GM23248 (cell line): ENCODE measurements around the gene FRY. TPM values are rescaled to one million over a fixed set of nuclear protein-coding genes. Genes with fewer than 3 reads are reported as not detected.
A peak's percentile ranks its signal among the peaks of the same experiment; 100 is the strongest.

Experiments used
- DNase-seq: peaks from one replicate; pipeline ENCODE4 v3.0.0-alpha.2; 2015
- H2AFZ ChIP-seq: fragments of 200-600 bp; sonication (generic); 2 replicates; pipeline ENCODE4 v1.6.1; 2016; ENCODE audit warnings: antibody characterized with exemption
- H3F3A ChIP-seq: fragments of 200-600 bp; sonication (generic); 2 replicates; pipeline ENCODE4 v1.6.1; 2016; ENCODE audit warnings: mild to moderate bottlenecking, antibody characterized with exemption, mixed run types; ENCODE audit not compliant: insufficient read depth
- H3K27ac ChIP-seq: fragments of 200-600 bp; sonication (generic); 2 replicates; pipeline ENCODE4 v1.5.1; 2016; ENCODE audit warnings: mild to moderate bottlenecking
- H3K27me3 ChIP-seq: fragments of 200-600 bp; sonication (generic); replicated peaks from 2 replicates; pipeline ENCODE4 v1.6.1; 2016; ENCODE audit warnings: mild to moderate bottlenecking; ENCODE audit not compliant: insufficient read depth
- H3K36me3 ChIP-seq: fragments of 200-600 bp; sonication (generic); 2 replicates; pipeline ENCODE4 v1.6.1; 2016; ENCODE audit warnings: low read depth, mild to moderate bottlenecking
- H3K4me1 ChIP-seq: fragments of 200-600 bp; sonication (generic); 2 replicates; pipeline ENCODE4 v1.6.1; 2016; ENCODE audit warnings: mild to moderate bottlenecking; ENCODE audit not compliant: insufficient read depth
- H3K4me2 ChIP-seq: fragments of 200-600 bp; sonication (generic); one replicate; pipeline ENCODE4 v1.6.1; 2016; ENCODE audit warnings: mild to moderate bottlenecking; ENCODE audit not compliant: unreplicated experiment
- H3K4me3 ChIP-seq: fragments of 200-600 bp; sonication (generic); 2 replicates; pipeline ENCODE4 v1.5.1; 2016; ENCODE audit warnings: mild to moderate bottlenecking
- H3K79me2 ChIP-seq: fragments of 200-600 bp; sonication (generic); 2 replicates; pipeline ENCODE4 v1.6.1; 2016; ENCODE audit warnings: mild to moderate bottlenecking; ENCODE audit not compliant: insufficient read depth
- H3K9ac ChIP-seq: fragments of 200-600 bp; sonication (generic); 2 replicates; pipeline ENCODE4 v1.6.1; 2016; ENCODE audit warnings: mild to moderate bottlenecking
- H3K9me2 ChIP-seq: fragments of 200-600 bp; sonication (generic); 2 replicates; pipeline ENCODE4 v1.6.1; 2016; ENCODE audit warnings: mixed run types, mild to moderate bottlenecking, moderate library complexity; ENCODE audit not compliant: insufficient read depth
- H3K9me3 ChIP-seq: fragments of 200-600 bp; sonication (generic); one replicate; pipeline ENCODE4 v1.6.1; 2017; ENCODE audit warnings: low read depth
- H4K20me1 ChIP-seq: fragments of 200-600 bp; sonication (generic); 2 replicates; pipeline ENCODE4 v1.6.0; 2016; ENCODE audit not compliant: insufficient read depth
- EZH2 ChIP-seq: fragments of 200-600 bp; sonication (generic); IDR thresholded peaks from 2 replicates; pipeline ENCODE4 v1.6.1; 2018; ENCODE audit warnings: antibody characterized with exemption, mild to moderate bottlenecking; ENCODE audit not compliant: insufficient read depth, poor library complexity, severe bottlenecking
- EZH2phosphoT487 ChIP-seq: fragments of 200-600 bp; sonication (generic); IDR thresholded peaks from 2 replicates; pipeline ENCODE4 v1.6.1; 2018; ENCODE audit warnings: antibody characterized with exemption, moderate library complexity, mild to moderate bottlenecking, low read depth; ENCODE audit not compliant: insufficient read depth
- WGBS, 2 experiments: methylation state at CpG; one replicate each; pipeline ENCODE4 v1.1.6; 2015 to 2017; ENCODE audit warnings: low lambda C conversion rate in 2 of 2, low coverage in 1 of 2; ENCODE audit errors: missing lambda C conversion rate in 2 of 2; 5-methylcytosine and 5-hydroxymethylcytosine counted together
- in situ Hi-C: fragments of 300-500 bp; cut with MboI; formaldehyde crosslinking; loops from 2 replicates; pipeline ENCODE4 v1.15.0; 2020
- polyA plus RNA-seq: library from polyadenylated mRNA; unstranded; fragments of >200 nt; fragmentation: Nextera tagmentation; extraction: Ambion mirVana; gene quantifications from 2 replicates; pipeline ENCODE4 v1.2.1, GENCODE V29; 2016
- total RNA-seq: library from RNA; depleted of rRNA; stranded (reverse); fragments of >200 nt; shearing (Covaris generic); gene quantifications from 2 replicates; pipeline ENCODE4 v1.2.3, GENCODE V29; 2014

The FRY gene
- total and polyA plus RNA-seq, 2 experiments from 2014 or later = 2.2 to 4.3 TPM

GRCh38 chr13:32252812-32253438 is 221.4 kb downstream of the FRY start:
- no peak overlapping the region for H3K9ac ChIP-seq
- H3K4me3 ChIP-seq = no peak overlapping the region
- TF ChIP-seq EZH2phosphoT487 (no peak), EZH2 (no peak)
- H3F3A ChIP-seq = no peaks in the 10 kb centered on the region
- H4K20me1 ChIP-seq = no peaks in the 10 kb centered on the region
- no peaks in the 10 kb centered on the region for H3K27me3 ChIP-seq
- 90 to 92% methylated on average over 4 of the region's 4 CpGs for WGBS, 2 experiments
- DNase-seq = no peak
- H3K36me3 ChIP-seq = no peaks in the 10 kb centered on the region
- no peak overlapping the region for H3K27ac ChIP-seq
- no peaks in the 10 kb centered on the region for H3K9me2 ChIP-seq
- H3K9me3 ChIP-seq = no peaks in the 10 kb centered on the region
- no peaks in the 10 kb centered on the region for H3K79me2 ChIP-seq
- H3K4me1 ChIP-seq = no peaks in the 10 kb centered on the region
- no peak overlapping the region for H3K4me2 ChIP-seq
- in situ Hi-C loops = no loop called here
- H2AFZ ChIP-seq = no peak overlapping the region

GRCh38 chr13:32253911-32254399 is 222.4 kb downstream of the FRY start:
- DNase-seq = no peak
- no peaks in the 10 kb centered on the region for H3K36me3 ChIP-seq
- no peaks in the 10 kb centered on the region for H3F3A ChIP-seq
- no peaks in the 10 kb centered on the region for H3K27me3 ChIP-seq
- TF ChIP-seq EZH2 (no peak), EZH2phosphoT487 (no peak)
- no peak overlapping the region for H3K4me2 ChIP-seq
- H3K9me3 ChIP-seq = no peaks in the 10 kb centered on the region
- no peaks in the 10 kb centered on the region for H3K79me2 ChIP-seq
- WGBS, 2 experiments = 88% methylated on average over 14 of the region's 14 CpGs
- no peak overlapping the region for H3K9ac ChIP-seq
- in situ Hi-C loops = no loop called here
- H3K4me1 ChIP-seq = no peaks in the 10 kb centered on the region
- H3K4me3 ChIP-seq = no peak overlapping the region
- no peaks in the 10 kb centered on the region for H3K9me2 ChIP-seq
- no peaks in the 10 kb centered on the region for H4K20me1 ChIP-seq
- H2AFZ ChIP-seq = no peak overlapping the region
- H3K27ac ChIP-seq = no peak overlapping the region

- no peaks in the 10 kb centered on the region for H3K79me2 ChIP-seq
- no peak overlapping the region for H2AFZ ChIP-seq
- no peak overlapping the region for H3K27ac ChIP-seq
- no peak overlapping the region for H3K4me2 ChIP-seq
- in situ Hi-C loops = no loop called here
- no peaks in the 10 kb centered on the region for H3F3A ChIP-seq
- no peaks in the 10 kb centered on the region for H3K4me1 ChIP-seq
- peak; percentile 19 for DNase-seq
- 47 to 48% methylated on average over 3 of the region's 3 CpGs for WGBS, 2 experiments
- no peak overlapping the region for H3K9ac ChIP-seq
- H3K27me3 ChIP-seq = no peaks in the 10 kb centered on the region
- H4K20me1 ChIP-seq = no peaks in the 10 kb centered on the region
- TF ChIP-seq EZH2phosphoT487 = no peak
- no peak for TF ChIP-seq EZH2
- no peak overlapping the region for H3K4me3 ChIP-seq
- H3K36me3 ChIP-seq = no peaks in the 10 kb centered on the region
- H3K9me2 ChIP-seq = no peaks in the 10 kb centered on the region
- H3K9me3 ChIP-seq = no peaks in the 10 kb centered on the region
These were observed 222.8 kb downstream of the FRY start for GRCh38 chr13:32254416-32254815.

- Histone ChIP-seq H3F3A (no peaks in the 10 kb centered on the region), H3K27me3 (no peaks in the 10 kb centered on the region), H3K4me1 (no peaks in the 10 kb centered on the region), H2AFZ (no peak overlapping the region), H3K27ac (no peak overlapping the region), H3K9ac (no peak overlapping the region), H3K4me2 (no peak overlapping the region), H3K4me3 (no peak overlapping the region), H3K9me3 (no peaks in the 10 kb centered on the region), H3K36me3 (no peaks in the 10 kb centered on the region), H4K20me1 (no peaks in the 10 kb centered on the region), H3K79me2 (no peaks in the 10 kb centered on the region), H3K9me2 (no peaks in the 10 kb centered on the region)
- no peak for DNase-seq
- 90 to 93% methylated on average over 10 of the region's 10 CpGs for WGBS, 2 experiments
- TF ChIP-seq EZH2phosphoT487 = no peak
- no peak for TF ChIP-seq EZH2
- in situ Hi-C loops = no loop called here
These were observed 223.5 kb downstream of the FRY start for GRCh38 chr13:32254916-32255723.
